Immature natural killer cell (primary cell): ENCODE results near the gene DDX19B. TPM values are rescaled to one million over a fixed set of nuclear protein-coding genes. Genes with fewer than 3 reads are reported as not detected.
A peak's percentile ranks its signal among the peaks of the same experiment; 100 is the strongest.
"Not testable (repeated sequence)": the region's sequence is repeated elsewhere in the genome, so short reads cannot be mapped to it uniquely, and the experiment has no call there.

ENCODE experiments used
- DNase-seq, 3 donors: peaks; one replicate each; pipeline ENCODE4 v3.0.0; 2022; ENCODE audit warnings: mixed read lengths in 1 of 3
- H3K27ac Mint-ChIP-seq, 6 donors: one replicate each; pipeline ENCODE4 v1.8.0; 2020; ENCODE audit warnings: mixed read lengths in 6 of 6, mild to moderate bottlenecking in 5 of 6, inconsistent platforms in 4 of 6, moderate library complexity in 3 of 6
- H3K27me3 Mint-ChIP-seq, 3 donors: one replicate each; pipeline ENCODE4 v1.8.0; 2020 to 2021; ENCODE audit warnings: low read depth in 3 of 3, mild to moderate bottlenecking in 3 of 3, mixed read lengths in 3 of 3, moderate library complexity in 3 of 3, inconsistent platforms in 1 of 3
- H3K36me3 Mint-ChIP-seq, 3 donors: one replicate each; pipeline ENCODE4 v1.8.0; 2020; ENCODE audit warnings: mixed read lengths in 3 of 3, inconsistent platforms in 2 of 3, mild to moderate bottlenecking in 2 of 3
- H3K4me1 Mint-ChIP-seq, 2 donors: one replicate each; pipeline ENCODE4 v1.8.0; 2020; ENCODE audit warnings: inconsistent platforms in 2 of 2, mild to moderate bottlenecking in 2 of 2, mixed read lengths in 2 of 2, moderate library complexity in 1 of 2
- H3K4me3 Mint-ChIP-seq, 5 donors: one replicate each; pipeline ENCODE4 v1.8.0; 2020; ENCODE audit warnings: mild to moderate bottlenecking in 5 of 5, mixed read lengths in 5 of 5, inconsistent platforms in 3 of 5, moderate library complexity in 3 of 5
- H3K9me3 Mint-ChIP-seq, 6 donors: one replicate each; pipeline ENCODE4 v1.8.0; 2020; ENCODE audit warnings: mild to moderate bottlenecking in 6 of 6, mixed read lengths in 6 of 6, inconsistent platforms in 4 of 6, moderate library complexity in 3 of 6
- polyA plus RNA-seq, 3 donors: library from polyadenylated mRNA; unstranded; fragments of 300-500 nt; fragmentation: Illumina TruSeq; gene quantifications; one replicate each; pipeline ENCODE4 v1.2.3, GENCODE V29; 2021

Gene DDX19B
- polyA plus RNA-seq, 3 donors from 2014 or later = 53.1 to 85.3 (median 68.7) TPM

DNA sequence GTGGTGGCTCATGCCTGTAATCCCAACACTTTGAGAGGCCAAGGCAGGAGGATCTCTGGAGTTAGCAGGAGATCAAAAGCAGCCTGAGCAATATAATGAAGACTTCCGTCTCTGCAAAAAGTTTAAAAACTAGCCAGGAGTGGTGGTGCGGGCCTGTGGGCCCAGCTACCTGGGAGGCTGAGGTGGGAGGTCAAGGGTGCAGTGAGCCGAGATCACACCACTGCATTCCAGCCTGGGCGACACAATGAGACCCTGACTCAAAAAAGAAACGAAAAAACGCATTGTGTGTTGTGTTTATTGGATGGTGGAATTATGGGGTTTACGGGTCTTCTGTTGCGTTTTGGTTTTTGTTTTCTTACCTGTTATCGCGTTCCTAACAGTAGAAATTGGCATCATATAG is 46.9 kb downstream of the DDX19B start:
- H3K27me3 Mint-ChIP-seq = peaks cover 9 to 11% (median 9%) of the 10 kb centered on the region in 3 donors
- H3K27ac Mint-ChIP-seq = peak overlapping the region; percentile 96 to 99 (median 98)
- H3K4me3 Mint-ChIP-seq = peak overlapping the region; percentile 77 to 96 (median 91)
- H3K36me3 Mint-ChIP-seq = peaks cover 3 to 4% (median 4%) of the 10 kb centered on the region in 3 donors
- H3K4me1 Mint-ChIP-seq = peaks cover 27 to 32% of the 10 kb centered on the region in 2 donors
- H3K9me3 Mint-ChIP-seq = no peaks in the 10 kb centered on the region
- DNase-seq = peak in 1 of 3 donors; percentile 6

GRCh38 chr16:70348991-70349390 is 50.0 kb downstream of the DDX19B start:
- peaks cover 9% of the 10 kb centered on the region in 3 donors for H3K27me3 Mint-ChIP-seq
- peaks cover 7 to 13% (median 9%) of the 10 kb centered on the region in 3 donors for H3K36me3 Mint-ChIP-seq
- no peak for DNase-seq
- no peaks in the 10 kb centered on the region for H3K9me3 Mint-ChIP-seq
- peak overlapping the region; percentile 17 to 74 (median 50) for H3K27ac Mint-ChIP-seq
- peaks cover 27 to 32% of the 10 kb centered on the region in 2 donors for H3K4me1 Mint-ChIP-seq
- peak overlapping the region in 1 of 5 donors; percentile 6 for H3K4me3 Mint-ChIP-seq

DNA sequence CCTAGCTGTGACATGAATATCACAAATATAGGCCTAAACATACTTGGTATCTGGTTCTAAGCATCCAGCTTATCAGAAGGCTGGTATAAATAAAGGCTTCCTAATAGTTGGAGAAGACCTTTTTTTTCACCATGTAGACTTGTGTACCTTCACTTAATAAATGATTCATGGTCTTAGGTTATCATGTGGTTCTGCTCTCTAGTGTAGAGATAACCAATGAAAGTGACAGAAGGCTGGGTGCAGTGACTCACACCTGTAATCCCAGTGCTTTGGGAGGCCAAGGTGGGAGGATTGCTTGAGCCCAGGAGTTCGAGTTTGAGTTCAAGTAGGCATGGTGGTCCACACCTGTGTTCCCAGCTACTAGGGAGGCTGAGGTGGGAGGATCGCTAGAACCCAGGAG is 50.8 kb downstream of the DDX19B start:
- H3K27me3 Mint-ChIP-seq = peaks cover 9% of the 10 kb centered on the region in 3 donors
- H3K4me3 Mint-ChIP-seq = peak overlapping the region in 1 of 5 donors; percentile 41
- peaks cover 27 to 32% of the 10 kb centered on the region in 2 donors for H3K4me1 Mint-ChIP-seq
- H3K9me3 Mint-ChIP-seq = no peaks in the 10 kb centered on the region
- DNase-seq = no peak
- peaks cover 7 to 15% (median 9%) of the 10 kb centered on the region in 3 donors for H3K36me3 Mint-ChIP-seq
- H3K27ac Mint-ChIP-seq = peak overlapping the region; percentile 19 to 77 (median 66)

DNA sequence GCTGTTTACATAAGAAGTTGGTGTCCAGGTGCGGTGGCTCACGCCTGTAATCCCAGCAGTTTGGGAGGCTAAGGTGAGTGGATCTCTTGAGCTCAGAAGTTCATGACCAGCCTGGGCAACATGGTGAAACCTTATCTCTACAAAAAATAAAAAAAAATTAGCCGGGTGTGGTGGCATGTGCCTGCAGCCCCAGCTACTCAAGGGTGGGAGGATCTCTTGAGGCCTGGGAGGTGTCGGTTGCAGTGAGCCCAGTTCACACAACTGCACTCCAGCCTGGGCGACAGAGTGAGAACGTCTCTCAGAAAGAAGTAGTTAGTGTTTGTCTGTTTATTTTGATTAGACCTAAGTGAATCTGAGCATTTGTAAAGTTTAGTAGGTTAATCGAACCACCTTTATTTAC is 60.6 kb downstream of the DDX19B start:
- Mint-ChIP-seq H3K9me3 (no peaks in the 10 kb centered on the region), H3K36me3 (peaks cover 13 to 25% (median 15%) of the 10 kb centered on the region in 3 donors), H3K27ac (peak overlapping the region in 1 of 6 donors; percentile 26), H3K4me1 (no peaks in the 10 kb centered on the region), H3K4me3 (no peak overlapping the region), H3K27me3 (no peaks in the 10 kb centered on the region)
- no peak for DNase-seq

DNA sequence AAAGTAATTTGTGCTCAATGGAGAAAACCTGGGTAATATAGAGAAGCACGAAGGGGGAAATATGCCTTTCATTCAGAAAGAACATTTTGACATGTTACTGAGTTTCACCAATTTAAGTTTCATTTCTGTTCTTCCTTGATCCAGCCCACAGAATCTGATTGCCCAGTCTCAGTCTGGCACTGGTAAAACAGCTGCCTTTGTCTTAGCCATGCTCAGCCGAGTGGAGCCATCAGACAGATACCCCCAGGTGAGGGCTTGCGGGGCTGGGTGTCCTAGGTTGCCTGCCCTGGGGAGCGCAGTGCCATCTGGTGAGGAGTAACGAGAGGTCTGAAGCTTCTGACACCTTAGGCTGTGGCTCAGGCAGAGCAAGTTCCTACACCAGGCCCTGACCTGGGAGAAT is 65.4 kb downstream of the DDX19B start:
- Mint-ChIP-seq H3K36me3 (peaks cover 6 to 28% (median 15%) of the 10 kb centered on the region in 3 donors), H3K27me3 (peaks cover 0 to 2% (median 0%) of the 10 kb centered on the region in 3 donors), H3K4me1 (no peaks in the 10 kb centered on the region), H3K27ac (peak overlapping the region in 1 of 6 donors; percentile 24), H3K9me3 (no peaks in the 10 kb centered on the region), H3K4me3 (no peak overlapping the region)
- DNase-seq = no peak

- H3K4me1 Mint-ChIP-seq, H3K9me3 Mint-ChIP-seq, H3K27me3 Mint-ChIP-seq: not testable (repeated sequence)
- DNase-seq = peak; percentile 29 to 48 (median 31)
- H3K4me3 Mint-ChIP-seq = peak overlapping the region in 1 of 5 donors; percentile 3
- peaks cover 6 to 33% (median 13%) of the 10 kb centered on the region in 3 donors for H3K36me3 Mint-ChIP-seq
- peak overlapping the region in 4 of 6 donors; percentile 26 to 68 (median 37) for H3K27ac Mint-ChIP-seq
Observed at GRCh38 chr16:70370145-70370544, 71.2 kb downstream of the DDX19B start.

DNA sequence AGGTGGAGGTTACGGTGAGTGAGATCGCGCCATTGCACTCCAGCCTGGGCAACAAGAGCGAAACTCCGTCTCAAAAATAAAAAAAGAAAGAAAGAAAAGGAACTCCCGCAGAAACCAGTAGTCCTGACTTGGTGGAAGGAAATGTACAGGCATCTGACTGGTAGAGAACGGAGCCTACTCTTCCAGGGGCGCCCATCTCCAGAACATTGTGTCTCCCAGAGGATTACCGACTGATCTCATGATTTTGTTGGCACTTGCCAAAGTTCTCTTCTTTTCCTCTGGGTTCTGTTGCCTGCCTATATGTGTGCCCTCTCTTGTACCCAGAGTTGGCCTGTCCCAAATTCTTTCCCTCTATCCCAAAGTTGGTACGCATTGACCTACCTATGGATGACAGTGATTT is 71.9 kb downstream of the DDX19B start:
- Mint-ChIP-seq H3K27me3 (peaks cover 0 to 3% (median 3%) of the 10 kb centered on the region in 3 donors), H3K4me1 (peaks cover 5 to 7% of the 10 kb centered on the region in 2 donors), H3K9me3 (no peaks in the 10 kb centered on the region), H3K36me3 (peaks cover 4 to 31% (median 13%) of the 10 kb centered on the region in 3 donors), H3K4me3 (no peak overlapping the region), H3K27ac (peak overlapping the region in 2 of 6 donors; percentile 22 to 81)
- DNase-seq = no peak

DNA sequence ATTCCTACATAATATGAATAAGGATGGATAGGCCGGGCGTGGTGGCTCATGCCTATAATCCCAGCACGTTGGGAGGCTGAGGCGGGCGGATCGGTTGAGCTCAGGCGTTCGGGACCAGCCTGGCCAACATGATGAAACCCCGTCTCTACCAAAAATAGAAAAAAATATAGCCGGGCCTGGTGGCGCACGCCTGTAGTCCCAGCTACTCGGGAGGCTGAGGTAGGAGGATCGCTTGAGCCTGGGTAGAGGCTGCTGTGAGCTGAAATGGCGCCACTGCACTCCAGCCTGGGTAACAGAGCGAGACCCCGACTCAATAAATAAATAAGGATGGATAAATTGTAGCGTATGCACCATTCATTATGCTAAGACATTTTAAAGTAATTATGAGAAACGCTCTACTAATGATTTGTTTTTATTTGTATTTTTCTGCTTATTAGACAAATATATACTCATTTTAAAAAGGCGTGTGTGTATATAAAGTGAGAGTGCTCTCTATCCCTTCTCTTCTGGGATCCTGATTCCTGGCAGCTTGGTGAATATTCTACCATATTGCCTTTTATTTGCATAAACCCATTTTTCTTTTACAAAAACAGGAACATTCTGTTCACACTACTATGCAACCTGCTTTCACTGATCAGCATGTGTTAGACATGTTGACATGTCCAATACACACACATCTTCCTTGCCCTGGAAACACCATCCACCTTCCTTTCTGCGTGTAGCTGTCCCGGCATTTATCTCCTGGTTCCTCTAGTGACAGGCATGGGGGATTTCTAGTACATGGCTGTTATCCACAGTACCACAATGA is 74.1 kb downstream of the DDX19B start:
- no peak overlapping the region for H3K4me3 Mint-ChIP-seq
- H3K36me3 Mint-ChIP-seq = peaks cover 8 to 24% (median 13%) of the 10 kb centered on the region in 3 donors
- H3K27ac Mint-ChIP-seq = peak overlapping the region in 1 of 6 donors; percentile 48

DNA sequence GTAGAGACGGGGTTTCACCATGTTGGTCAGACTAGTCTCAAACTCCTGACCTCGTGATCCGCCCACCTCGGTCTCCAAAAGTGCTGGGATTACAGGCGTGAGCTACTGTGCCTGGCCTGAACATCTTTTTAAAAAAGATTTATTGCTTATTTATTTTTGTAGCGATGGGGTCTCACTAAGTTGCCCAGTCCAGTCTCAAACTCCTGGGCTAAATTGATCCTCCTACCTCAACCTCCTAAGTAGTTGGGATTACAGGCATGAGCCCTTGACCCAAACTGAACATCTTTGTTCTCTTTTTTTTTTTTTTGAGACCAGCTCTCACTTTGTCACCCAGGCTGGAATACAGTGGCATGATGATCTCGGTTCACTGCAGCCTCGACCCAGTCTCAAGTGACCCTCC is 75.2 kb downstream of the DDX19B start:
- Mint-ChIP-seq H3K36me3 (peaks cover 4 to 19% (median 10%) of the 10 kb centered on the region in 3 donors), H3K27me3 (peaks cover 0 to 3% (median 3%) of the 10 kb centered on the region in 3 donors), H3K4me3 (no peak overlapping the region), H3K9me3 (no peaks in the 10 kb centered on the region), H3K27ac (no peak overlapping the region), H3K4me1 (peaks cover 8 to 14% of the 10 kb centered on the region in 2 donors)
- DNase-seq = no peak

More for the DNA sequence above, 74.1 kb downstream of the DDX19B start:
- DNase-seq = no peak
- H3K27me3 Mint-ChIP-seq = peaks cover 0 to 3% (median 1%) of the 10 kb centered on the region in 3 donors
- peaks cover 5 to 12% of the 10 kb centered on the region in 2 donors for H3K4me1 Mint-ChIP-seq
- no peaks in the 10 kb centered on the region for H3K9me3 Mint-ChIP-seq

GRCh38 chr16:70375636-70376611 is 76.9 kb downstream of the DDX19B start:
- H3K36me3 Mint-ChIP-seq = peaks cover 4 to 16% (median 5%) of the 10 kb centered on the region in 3 donors
- peaks cover 18 to 21% of the 10 kb centered on the region in 2 donors for H3K4me1 Mint-ChIP-seq
- H3K9me3 Mint-ChIP-seq = no peaks in the 10 kb centered on the region
- H3K27ac Mint-ChIP-seq = peak overlapping the region in 2 of 6 donors; percentile 30 to 53
- peaks cover 0 to 6% (median 2%) of the 10 kb centered on the region in 3 donors for H3K27me3 Mint-ChIP-seq
- H3K4me3 Mint-ChIP-seq = no peak overlapping the region
- DNase-seq = no peak

DNA sequence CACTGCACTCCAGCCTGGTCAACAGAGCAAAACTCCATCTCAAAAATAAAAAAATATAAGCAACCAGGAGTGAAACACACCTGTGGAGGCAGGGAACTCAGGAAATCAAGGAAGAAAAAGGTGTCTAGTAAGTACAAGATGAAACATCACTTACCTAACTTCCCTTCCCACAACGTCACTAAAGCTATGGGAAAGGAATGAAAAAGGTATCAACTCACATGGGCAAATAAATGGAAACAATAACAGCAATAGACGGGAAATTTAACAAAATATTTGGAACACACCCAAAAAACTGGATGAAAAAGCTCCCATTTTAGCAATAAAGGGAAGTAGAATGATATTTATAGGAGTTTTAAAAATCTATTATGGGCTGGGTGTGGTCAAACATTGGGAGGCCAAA is 78.8 kb downstream of the DDX19B start:
- H3K27me3 Mint-ChIP-seq = peaks cover 3 to 9% (median 4%) of the 10 kb centered on the region in 3 donors
- peak overlapping the region in 2 of 6 donors; percentile 29 to 65 for H3K27ac Mint-ChIP-seq
- peak overlapping the region in 3 of 5 donors; percentile 36 to 61 (median 55) for H3K4me3 Mint-ChIP-seq

DNA sequence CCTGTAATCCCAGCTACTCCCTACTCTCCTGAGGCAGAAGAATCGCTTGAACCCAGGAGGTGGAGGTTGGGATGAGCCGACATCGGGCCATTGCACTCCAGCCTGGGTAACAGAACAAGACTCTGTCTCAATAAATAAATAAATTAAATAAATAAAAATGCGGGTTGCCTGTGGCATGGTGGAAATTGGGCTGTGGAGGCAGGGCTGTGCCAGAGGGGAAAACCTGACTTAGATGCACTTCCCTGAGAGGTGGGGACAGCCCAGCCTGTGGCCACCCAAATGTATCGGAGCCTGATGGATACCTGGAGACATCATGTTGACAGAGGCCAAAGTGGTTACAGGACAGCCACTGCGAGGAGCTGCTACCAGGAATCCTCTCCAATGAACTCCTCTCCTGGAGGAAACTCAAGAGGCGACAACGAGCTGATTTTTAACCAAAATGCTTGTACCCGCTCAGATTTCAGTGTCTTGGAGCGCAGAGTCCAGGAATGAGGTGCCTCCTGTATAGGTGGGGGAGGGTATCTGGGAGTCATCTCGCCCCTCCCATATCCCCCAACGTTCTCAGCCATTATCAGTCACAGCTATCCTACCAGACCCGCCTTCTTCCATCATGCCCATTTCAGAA is 80.0 kb downstream of the DDX19B start:
- no peaks in the 10 kb centered on the region for H3K9me3 Mint-ChIP-seq
- H3K4me1 Mint-ChIP-seq = peaks cover 23 to 26% of the 10 kb centered on the region in 2 donors
- peak overlapping the region in 4 of 5 donors; percentile 40 to 99 (median 72) for H3K4me3 Mint-ChIP-seq
- H3K36me3 Mint-ChIP-seq = peaks cover 0 to 6% (median 4%) of the 10 kb centered on the region in 3 donors
- no peak for DNase-seq
- peaks cover 3 to 6% (median 4%) of the 10 kb centered on the region in 3 donors for H3K27me3 Mint-ChIP-seq
- peak overlapping the region in 1 of 6 donors; percentile 53 for H3K27ac Mint-ChIP-seq

More for the DNA sequence above, 78.8 kb downstream of the DDX19B start:
- DNase-seq = no peak
- H3K9me3 Mint-ChIP-seq = no peaks in the 10 kb centered on the region
- H3K36me3 Mint-ChIP-seq = peaks cover under 1 to 8% (median 4%) of the 10 kb centered on the region in 3 donors
- peaks cover 22 to 26% of the 10 kb centered on the region in 2 donors for H3K4me1 Mint-ChIP-seq
